K562 treated with DMSO at 1 percent for 24 hours (cell line): ENCODE measurements around the gene RABAC1. TPM values are rescaled to one million over a fixed set of nuclear protein-coding genes. Genes with fewer than 3 reads are reported as not detected.

Source experiments
- total RNA-seq: library from RNA; unstranded; fragments of 300-600 nt; gene quantifications from 2 replicates; pipeline ENCODE4 v1.2.3, GENCODE V29; 2022; ENCODE audit warnings: low read depth; ENCODE audit not compliant: insufficient read depth

Gene RABAC1, protein sequence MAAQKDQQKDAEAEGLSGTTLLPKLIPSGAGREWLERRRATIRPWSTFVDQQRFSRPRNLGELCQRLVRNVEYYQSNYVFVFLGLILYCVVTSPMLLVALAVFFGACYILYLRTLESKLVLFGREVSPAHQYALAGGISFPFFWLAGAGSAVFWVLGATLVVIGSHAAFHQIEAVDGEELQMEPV
- total RNA-seq, result 194 and 196 TPM in 2 replicates

GRCh38 chr19:41959056-41960053 is at the start of gene RABAC1:
RABAC1 (minus strand) TSS chr19:41959321; CDS start chr19:41959292, 29 bp downstream.

DNA sequence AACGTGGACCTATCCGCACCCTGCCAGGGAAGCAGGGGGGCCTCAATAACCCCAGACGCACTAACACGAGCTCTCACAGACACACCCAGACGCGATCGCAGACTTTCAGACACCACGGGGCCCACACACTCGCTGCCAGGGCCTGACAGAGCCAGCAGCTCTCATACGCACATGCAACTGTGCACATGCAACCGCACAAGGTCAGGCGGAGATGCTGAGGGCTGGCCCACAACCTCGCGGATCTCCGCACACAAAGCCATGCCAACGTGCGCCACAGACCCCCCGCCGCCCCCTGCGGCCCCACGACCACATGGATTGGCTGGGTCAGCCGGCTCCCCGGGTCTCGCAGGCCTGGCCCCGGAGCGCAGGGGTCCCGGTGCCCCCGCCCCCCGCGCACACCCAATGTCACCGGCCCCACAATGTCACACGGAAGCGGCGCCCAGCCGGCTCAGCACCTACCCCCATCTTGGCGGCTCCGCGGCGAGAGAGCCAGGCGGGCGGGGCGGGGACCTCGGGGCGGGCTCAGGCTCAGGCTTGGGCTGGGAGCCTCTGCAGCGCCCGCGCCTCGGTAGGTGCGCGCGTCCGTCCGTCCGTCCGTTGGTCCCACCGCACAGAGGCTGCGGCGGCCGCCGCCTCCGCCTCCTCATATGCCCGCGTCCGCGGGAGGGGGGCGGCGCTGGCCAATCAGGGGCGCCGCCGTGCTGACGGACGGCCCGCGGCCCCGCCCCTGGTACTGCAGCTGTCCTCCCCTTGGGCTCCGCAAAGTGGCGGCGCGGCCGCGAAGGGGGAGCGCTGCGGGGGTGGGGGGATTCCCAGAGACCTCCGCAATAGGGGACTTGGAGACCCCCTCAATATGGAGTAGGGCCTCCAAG is 34.7 kb upstream of the RABAC1 start, which contains the start of gene ATP1A3:
Gene ATP1A3 (minus strand): TSS at position 619 of the 872 bp plus-strand sequence. CDS start 154 bp downstream, at position 465.

GRCh38 chr19:41928221-41928683 is 30.9 kb downstream of the RABAC1 start, which contains the start of gene ERFL:
ERFL (minus strand) TSS chr19:41928449; CDS start chr19:41912919, 15,530 bp downstream.

Other genes with a start within 250 kb of the RABAC1 start
- gene CEACAM6, start 203.8 kb downstream of the RABAC1 start, total RNA-seq, result not detected in 2 replicates
- gene CEACAM3, start 162.7 kb downstream of the RABAC1 start, total RNA-seq, result not detected in 2 replicates
- not detected in 2 replicates for gene LYPD4, start 114.6 kb downstream of the RABAC1 start, total RNA-seq
- not detected in 2 replicates for gene DMRTC2, start 114.3 kb downstream of the RABAC1 start, total RNA-seq
- gene RPS19, start 99.1 kb downstream of the RABAC1 start, total RNA-seq, result 4,149 and 4,184 TPM in 2 replicates
- 0.39 and 0.59 TPM in 2 replicates for gene CD79A, start 82.0 kb downstream of the RABAC1 start, total RNA-seq
- gene ARHGEF1, start 76.1 kb downstream of the RABAC1 start, total RNA-seq, result 131 and 143 TPM in 2 replicates
- 0.82 and 1.1 TPM in 2 replicates for gene ERFL, start 30.9 kb downstream of the RABAC1 start, total RNA-seq
- gene ATP1A3, start 34.9 kb upstream of the RABAC1 start, total RNA-seq, result 0.96 and 1.1 TPM in 2 replicates
- 3.0 and 3.6 TPM in 2 replicates for gene GRIK5, start 110.9 kb upstream of the RABAC1 start, total RNA-seq
- gene ZNF574, start 116.8 kb upstream of the RABAC1 start, total RNA-seq, result 31.0 and 34.9 TPM in 2 replicates
- gene POU2F2, start 173.1 kb upstream of the RABAC1 start, total RNA-seq, result 0.97 and 1.0 TPM in 2 replicates